Measurements from ENCODE around the gene SLX4. TPM values are rescaled to one million over a fixed set of nuclear protein-coding genes. Genes with fewer than 3 reads are reported as not detected.
A peak's percentile ranks its signal among the peaks of the same experiment; 100 is the strongest.

SLX4 gene
- total and polyA plus RNA-seq, 5 experiments from 2014 or later: 0.32 to 8.6 (median 1.2) TPM

DNA sequence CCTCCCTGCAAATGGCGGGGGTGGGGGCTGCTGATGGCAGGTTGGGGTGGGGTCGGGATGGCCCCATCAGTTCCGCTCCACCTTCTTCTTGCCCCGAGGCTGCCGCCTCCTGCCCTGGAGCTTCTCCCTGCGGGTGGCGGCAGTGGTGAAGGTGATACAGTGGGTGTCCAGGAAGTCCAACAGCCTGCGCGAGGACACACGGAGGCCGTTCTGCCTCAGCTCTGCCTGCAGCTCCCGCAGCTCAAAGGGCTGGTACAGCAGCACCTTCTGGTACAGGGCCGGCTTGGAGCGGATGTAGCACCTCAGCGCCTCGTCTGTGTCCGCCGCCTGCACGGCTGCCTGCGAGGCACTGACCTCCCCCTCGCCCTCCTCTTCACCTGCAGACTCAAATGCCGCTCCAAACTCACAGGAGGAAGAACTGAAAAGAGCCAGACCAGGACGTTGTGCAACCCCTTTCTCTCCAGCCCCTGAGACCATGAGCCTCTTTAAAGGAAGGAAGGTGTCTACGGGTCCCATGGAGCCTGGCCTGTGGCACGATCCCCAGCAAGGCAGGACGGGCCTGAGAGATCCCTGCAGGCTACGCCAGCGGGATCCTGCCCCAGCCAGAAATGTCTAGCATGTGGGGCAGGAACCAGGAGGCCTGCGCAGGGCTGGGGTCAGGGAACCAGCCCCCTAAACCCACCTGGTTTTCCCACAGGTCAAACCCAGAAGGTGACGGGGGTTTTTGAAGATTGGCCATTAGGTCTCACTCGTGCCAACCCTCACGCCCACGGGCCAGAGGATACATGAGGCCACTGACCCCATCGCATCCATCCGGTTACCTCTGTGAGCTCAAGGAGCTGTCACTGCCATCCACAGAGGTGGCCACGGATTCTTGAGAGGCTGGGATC lies 28.9 kb downstream of the SLX4 start:
- Mint-ChIP-seq H3K4me3 (no peak overlapping the region), H3K4me1 (peaks cover 16 to 39% (median 33%) of the 10 kb centered on the region in 4 donors), H3K36me3 (peaks cover 0 to 8% (median 3%) of the 10 kb centered on the region in 3 donors), H3K27me3 (no peaks in the 10 kb centered on the region), H3K9me3 (no peaks in the 10 kb centered on the region), H3K27ac (peak overlapping the region in 4 of 10 donors; percentile 17 to 67 (median 48))
- no peak for ATAC-seq
- POLR2A ChIA-PET: no interaction called here
- DNase-seq: no peak

- Mint-ChIP-seq H3K4me3 (no peak overlapping the region), H3K36me3 (peaks cover 0 to 6% (median 6%) of the 10 kb centered on the region in 3 donors), H3K4me1 (peaks cover 19 to 49% (median 41%) of the 10 kb centered on the region in 4 donors), H3K9me3 (no peaks in the 10 kb centered on the region), H3K27me3 (no peaks in the 10 kb centered on the region), H3K27ac (peak overlapping the region in 2 of 10 donors; percentile 40 to 97)
- POLR2A ChIA-PET: no interaction called here
- ATAC-seq: no peak
- no peak for DNase-seq
These were observed 30.0 kb downstream of the SLX4 start for GRCh38 chr16:3581392-3581791.

GRCh38 chr16:3580686-3581085 lies 30.7 kb downstream of the SLX4 start:
- ATAC-seq (no peak), DNase-seq (no peak)
- H3K27ac Mint-ChIP-seq: peak overlapping the region in 9 of 10 donors; percentile 29 to 97 (median 62)
- peaks cover 0 to 6% (median 6%) of the 10 kb centered on the region in 3 donors for H3K36me3 Mint-ChIP-seq
- H3K9me3 Mint-ChIP-seq: no peaks in the 10 kb centered on the region
- H3K27me3 Mint-ChIP-seq: no peaks in the 10 kb centered on the region
- peaks cover 20 to 50% (median 44%) of the 10 kb centered on the region in 4 donors for H3K4me1 Mint-ChIP-seq
- POLR2A ChIA-PET: no interaction called here
- H3K4me3 Mint-ChIP-seq: peak overlapping the region in 4 of 10 donors; percentile 20 to 100 (median 60)

DNA sequence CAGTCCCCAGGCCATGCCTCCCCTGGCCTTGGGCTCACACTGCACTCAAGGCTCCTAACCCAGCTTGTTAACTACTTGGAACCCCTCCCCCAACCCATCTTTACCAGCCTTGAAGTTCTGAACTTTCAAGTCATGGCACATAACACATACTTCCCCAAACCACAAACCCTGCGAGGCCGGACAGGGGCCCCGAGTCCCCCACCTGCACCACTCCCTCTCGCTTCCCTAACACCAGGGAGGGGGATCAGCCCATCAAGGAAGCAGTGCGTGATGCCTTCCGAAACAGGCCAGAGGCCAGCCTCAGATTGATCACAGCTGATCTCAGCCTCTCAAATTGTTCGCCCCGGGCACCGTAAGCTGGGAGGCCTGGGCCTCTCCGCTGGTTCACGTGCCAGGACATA lies 31.2 kb downstream of the SLX4 start:
- Mint-ChIP-seq H3K27me3 (no peaks in the 10 kb centered on the region), H3K9me3 (no peaks in the 10 kb centered on the region), H3K36me3 (peaks cover 0 to 8% (median 6%) of the 10 kb centered on the region in 3 donors), H3K27ac (peak overlapping the region in 9 of 10 donors; percentile 29 to 97 (median 75)), H3K4me1 (peaks cover 23 to 54% (median 48%) of the 10 kb centered on the region in 4 donors), H3K4me3 (peak overlapping the region in 5 of 10 donors; percentile 22 to 100 (median 40))
- DNase-seq (no peak), ATAC-seq (no peak)
- POLR2A ChIA-PET: interaction anchor here (0.5 kb wide), 1 partner anchor 124 kb away, joined by 3 read pairs; no protein-coding TSS in a partner anchor

GRCh38 chr16:3579776-3580175 lies 31.6 kb downstream of the SLX4 start:
- no peaks in the 10 kb centered on the region for H3K9me3 Mint-ChIP-seq
- H3K4me3 Mint-ChIP-seq: peak overlapping the region; percentile 12 to 100 (median 68)
- H3K27me3 Mint-ChIP-seq: no peaks in the 10 kb centered on the region
- DNase-seq (no peak), ATAC-seq (no peak)
- peak overlapping the region in 9 of 10 donors; percentile 66 to 97 (median 82) for H3K27ac Mint-ChIP-seq
- POLR2A ChIA-PET: interaction anchor here (0.5 kb wide), 1 partner anchor 123 kb away, joined by 3 read pairs; no protein-coding TSS in a partner anchor
- H3K36me3 Mint-ChIP-seq: peaks cover 0 to 12% (median 6%) of the 10 kb centered on the region in 3 donors
- H3K4me1 Mint-ChIP-seq: peaks cover 26 to 59% (median 53%) of the 10 kb centered on the region in 4 donors

DNA sequence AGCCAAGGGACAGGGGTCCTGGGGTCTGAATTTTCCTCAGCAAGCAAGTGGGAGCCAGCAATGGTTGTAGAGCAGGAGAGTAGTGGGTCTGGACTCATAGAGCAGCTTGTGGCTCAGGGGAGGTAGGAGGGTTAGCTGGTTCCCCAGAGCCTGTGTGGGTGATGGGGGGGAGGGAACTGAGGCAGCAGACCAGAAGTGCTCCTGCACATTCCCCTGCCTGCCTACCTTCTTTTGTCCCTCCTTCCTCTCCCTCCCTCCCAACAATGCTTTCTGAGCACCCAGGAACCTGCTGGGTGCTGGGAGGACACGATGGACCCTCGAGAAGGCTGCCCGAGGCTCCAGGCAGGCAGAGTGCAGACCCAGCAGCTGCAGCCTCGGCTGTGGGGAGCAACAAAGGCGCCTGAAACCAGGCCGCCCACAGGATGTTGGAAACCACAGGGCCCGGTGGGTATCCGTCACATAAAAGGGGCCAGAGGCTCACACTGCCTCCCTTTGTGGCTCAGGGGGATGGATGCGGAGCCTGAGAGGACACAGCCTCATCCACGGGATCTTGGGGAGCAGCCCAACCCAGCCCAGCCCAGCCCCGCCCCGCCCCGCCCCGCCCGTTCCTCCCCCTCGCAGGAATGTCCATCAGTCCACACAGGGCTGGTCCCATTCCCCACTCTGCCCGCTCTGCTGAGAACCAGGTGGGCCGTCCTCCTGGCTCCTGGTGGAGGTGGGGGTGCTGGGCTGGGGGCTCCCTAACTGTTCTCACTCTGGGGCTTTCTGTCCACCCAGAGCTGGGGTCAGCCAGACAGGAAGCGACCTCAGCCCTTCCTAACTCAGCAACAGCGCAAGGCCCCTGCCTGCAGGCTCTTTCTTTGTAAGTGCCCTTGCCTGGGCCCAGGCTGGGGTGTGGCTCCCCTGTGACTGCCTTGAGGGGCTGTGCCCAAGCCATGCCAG lies 32.5 kb downstream of the SLX4 start:
- H3K9me3 Mint-ChIP-seq: no peaks in the 10 kb centered on the region
- POLR2A ChIA-PET: interaction anchor here (0.6 to 1.3 kb wide), 5 partner anchors 11 to 78 kb away, joined by 3 to 6 read pairs (median 3); partner anchors contain the start of gene CLUAP1
- peaks cover 0 to 20% (median 3%) of the 10 kb centered on the region in 3 donors for H3K36me3 Mint-ChIP-seq
- peak; percentile 47 to 55 for ATAC-seq
- H3K27ac Mint-ChIP-seq: peak overlapping the region; percentile 86 to 98 (median 95)
- DNase-seq: peak in 8 of 10 donors; percentile 26 to 72 (median 46)
- H3K4me1 Mint-ChIP-seq: peaks cover 26 to 68% (median 61%) of the 10 kb centered on the region in 4 donors
- H3K27me3 Mint-ChIP-seq: no peaks in the 10 kb centered on the region
- peak overlapping the region; percentile 93 to 100 (median 98) for H3K4me3 Mint-ChIP-seq

- H3K4me1 Mint-ChIP-seq: peaks cover 29 to 73% (median 66%) of the 10 kb centered on the region in 4 donors
- ATAC-seq: peak; percentile 29 to 34
- peaks cover 0 to 18% (median 3%) of the 10 kb centered on the region in 3 donors for H3K36me3 Mint-ChIP-seq
- H3K4me3 Mint-ChIP-seq: peak overlapping the region; percentile 93 to 100 (median 98)
- H3K27me3 Mint-ChIP-seq: no peaks in the 10 kb centered on the region
- POLR2A ChIA-PET: interaction anchor here (0.6 to 2.8 kb wide), 8 partner anchors 10 to 78 kb away, joined by 3 to 11 read pairs (median 4); partner anchors contain the start of genes CLUAP1 and SLX4
- H3K9me3 Mint-ChIP-seq: no peaks in the 10 kb centered on the region
- DNase-seq: peak in 3 of 10 donors; percentile 21 to 38 (median 28)
- H3K27ac Mint-ChIP-seq: peak overlapping the region; percentile 86 to 98 (median 95)
These were observed 33.3 kb downstream of the SLX4 start for GRCh38 chr16:3578121-3578520.

GRCh38 chr16:3577302-3577752 lies 34.1 kb downstream of the SLX4 start, which contains the start of gene NLRC3:
NLRC3 (minus strand) TSS chr16:3577403; CDS start chr16:3565036, 12,367 bp downstream.
- Mint-ChIP-seq H3K9me3 (no peaks in the 10 kb centered on the region), H3K4me3 (peak within 1 kb of the TSS; percentile 93 to 100 (median 98)), H3K4me1 (peaks cover 30 to 79% (median 70%) of the 10 kb centered on the region in 4 donors), H3K27me3 (no peaks in the 10 kb centered on the region), H3K27ac (peak within 1 kb of the TSS; percentile 95 to 98 (median 97)), H3K36me3 (peaks cover 0 to 21% (median 3%) of the 10 kb centered on the region in 3 donors)
- DNase-seq (peak in 8 of 10 donors; percentile 31 to 73 (median 56)), ATAC-seq (peak; percentile 70 to 73)
- POLR2A ChIA-PET: interaction anchor here (1.0 to 2.8 kb wide), 6 partner anchors 9 to 74 kb away, joined by 3 to 11 read pairs (median 5); partner anchors contain the start of gene SLX4

DNA sequence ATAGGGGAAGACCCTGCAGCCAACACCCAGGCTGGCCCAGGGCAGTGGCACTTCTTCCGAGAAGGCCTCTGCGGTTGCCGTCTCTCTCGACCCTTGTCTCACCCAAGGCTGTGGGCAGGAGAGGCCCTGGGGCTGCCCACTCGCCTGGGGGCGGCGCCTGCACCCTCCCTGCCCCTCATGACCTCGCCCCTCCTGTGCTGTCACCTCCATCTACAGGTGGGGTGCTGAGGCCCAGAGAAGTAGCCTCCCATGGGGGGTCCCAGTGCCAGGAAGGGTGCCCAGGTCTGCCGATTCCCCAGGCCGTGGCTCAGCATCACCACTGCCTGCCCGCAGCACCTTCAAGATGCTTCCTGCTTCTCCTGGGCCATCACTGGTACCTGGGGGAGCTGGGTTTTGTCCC lies 35.2 kb downstream of the SLX4 start:
- peaks cover 0 to 28% (median 6%) of the 10 kb centered on the region in 3 donors for H3K36me3 Mint-ChIP-seq
- DNase-seq (peak in 2 of 10 donors; percentile 24 to 29), ATAC-seq (peak; percentile 19 to 22)
- H3K4me3 Mint-ChIP-seq: peak overlapping the region; percentile 93 to 100 (median 98)
- peaks cover 0 to 2% (median 0%) of the 10 kb centered on the region in 9 donors for H3K9me3 Mint-ChIP-seq
- peak overlapping the region; percentile 95 to 98 (median 97) for H3K27ac Mint-ChIP-seq
- POLR2A ChIA-PET: interaction anchor here (0.5 to 2.8 kb wide), 8 partner anchors 9 to 66 kb away, joined by 3 to 11 read pairs (median 6); partner anchors contain the start of gene SLX4
- no peaks in the 10 kb centered on the region for H3K27me3 Mint-ChIP-seq
- peaks cover 31 to 83% (median 72%) of the 10 kb centered on the region in 4 donors for H3K4me1 Mint-ChIP-seq

- DNase-seq (no peak), ATAC-seq (no peak)
- H3K4me3 Mint-ChIP-seq: peak overlapping the region; percentile 93 to 100 (median 98)
- H3K27ac Mint-ChIP-seq: peak overlapping the region; percentile 82 to 98 (median 91)
- H3K27me3 Mint-ChIP-seq: no peaks in the 10 kb centered on the region
- H3K4me1 Mint-ChIP-seq: peaks cover 32 to 75% (median 69%) of the 10 kb centered on the region in 4 donors
- peaks cover 0 to 4% (median 2%) of the 10 kb centered on the region in 9 donors for H3K9me3 Mint-ChIP-seq
- POLR2A ChIA-PET: interaction anchor here (0.6 to 2.8 kb wide), 5 partner anchors 17 to 84 kb away, joined by 3 to 10 read pairs (median 3); partner anchors contain the start of gene SLX4
- H3K36me3 Mint-ChIP-seq: peaks cover 4 to 35% (median 12%) of the 10 kb centered on the region in 3 donors
These were observed 35.9 kb downstream of the SLX4 start for GRCh38 chr16:3575491-3575890.

DNA sequence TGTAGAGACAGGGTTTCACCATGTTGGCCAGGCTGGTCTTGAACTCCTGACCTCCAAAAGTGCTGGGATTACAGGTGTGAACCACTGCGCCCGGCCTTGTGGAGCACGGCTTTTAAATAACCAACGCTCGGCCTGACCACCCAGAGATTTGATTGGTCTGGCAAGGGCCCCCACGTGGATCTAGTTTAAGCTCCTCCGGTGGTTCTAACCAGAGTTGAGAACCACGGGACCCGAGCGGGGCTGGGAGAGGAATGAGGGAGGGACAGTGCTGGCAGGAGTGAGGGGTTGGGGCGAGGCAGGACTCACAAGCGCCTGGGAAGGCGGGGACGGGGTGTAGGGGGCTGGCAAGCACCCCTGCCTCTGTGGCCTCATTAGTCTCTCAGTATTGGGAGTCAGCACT lies 37.2 kb downstream of the SLX4 start:
- H3K27ac Mint-ChIP-seq: peak overlapping the region; percentile 19 to 97 (median 88)
- peaks cover 8 to 41% (median 22%) of the 10 kb centered on the region in 3 donors for H3K36me3 Mint-ChIP-seq
- no peak for ATAC-seq
- H3K4me3 Mint-ChIP-seq: peak overlapping the region in 8 of 10 donors; percentile 56 to 100 (median 97)
- DNase-seq: no peak
- H3K4me1 Mint-ChIP-seq: peaks cover 27 to 69% (median 64%) of the 10 kb centered on the region in 4 donors
- H3K9me3 Mint-ChIP-seq: peaks cover 0 to 12% (median 6%) of the 10 kb centered on the region in 9 donors
- no peaks in the 10 kb centered on the region for H3K27me3 Mint-ChIP-seq
- POLR2A ChIA-PET: interaction anchor here (1.2 kb wide), 1 partner anchor 38 kb away, joined by 3 read pairs; no protein-coding TSS in a partner anchor

Data from naive thymus-derived CD8-positive, alpha-beta T cell (primary cell).